GOT3 (cell line): ENCODE results near the gene SH2D3A.
"Not testable (repeated sequence)": the region's sequence is repeated elsewhere in the genome, so short reads cannot be mapped to it uniquely, and the experiment has no call there.

Experiments
- DNase-seq: peaks from one replicate; lab custom pipeline; 2025; ENCODE audit warnings: mixed read lengths; lab: John Stamatoyannopoulos, UW

The SH2D3A gene

GRCh38 chr19:6790194-6791128, 23.2 kb upstream of the SH2D3A start:
- DNase-seq = no peak

DNA sequence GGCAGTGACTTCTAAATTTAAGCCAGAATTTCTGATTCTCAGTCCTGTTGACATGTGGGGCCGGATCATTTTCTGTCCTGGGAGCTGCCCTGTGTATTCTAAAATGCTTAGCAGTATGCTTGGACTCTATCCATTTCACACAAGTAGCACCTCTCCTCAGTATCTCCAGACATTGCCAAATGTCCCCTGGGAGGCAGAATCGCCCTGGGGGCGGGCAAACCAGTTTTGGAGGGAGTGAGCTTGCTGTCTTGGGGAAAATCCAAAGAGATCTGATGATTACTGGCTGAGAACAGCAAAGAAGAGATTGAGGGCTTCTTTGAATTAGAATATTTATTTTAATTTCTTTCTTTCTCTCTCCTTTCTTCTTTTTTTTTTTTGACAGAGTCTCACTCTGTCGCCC, 21.7 kb upstream of the SH2D3A start:
- no peak for DNase-seq

- no peak for DNase-seq
Measured at GRCh38 chr19:6787393-6787792, 20.2 kb upstream of the SH2D3A start.

DNA sequence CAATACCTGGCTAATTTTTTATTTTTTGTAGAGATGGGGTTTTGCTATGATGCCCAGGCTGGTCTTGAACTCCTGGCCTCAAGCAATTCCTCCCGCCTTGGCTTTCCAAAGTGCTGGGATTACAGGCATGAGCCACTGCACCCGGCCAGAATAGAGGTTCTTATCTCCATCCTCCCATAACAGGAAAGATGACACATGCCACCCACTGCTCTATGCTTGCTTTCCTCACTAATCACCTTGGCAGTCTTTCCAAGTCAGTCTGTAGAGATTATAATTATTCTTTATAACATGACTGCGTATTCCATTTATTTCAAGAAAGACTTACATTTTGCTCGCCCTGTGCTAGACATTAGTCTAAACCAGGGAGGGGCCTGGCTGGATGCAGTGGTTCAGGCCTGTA, 12.0 kb upstream of the SH2D3A start:
- no peak for DNase-seq

DNA sequence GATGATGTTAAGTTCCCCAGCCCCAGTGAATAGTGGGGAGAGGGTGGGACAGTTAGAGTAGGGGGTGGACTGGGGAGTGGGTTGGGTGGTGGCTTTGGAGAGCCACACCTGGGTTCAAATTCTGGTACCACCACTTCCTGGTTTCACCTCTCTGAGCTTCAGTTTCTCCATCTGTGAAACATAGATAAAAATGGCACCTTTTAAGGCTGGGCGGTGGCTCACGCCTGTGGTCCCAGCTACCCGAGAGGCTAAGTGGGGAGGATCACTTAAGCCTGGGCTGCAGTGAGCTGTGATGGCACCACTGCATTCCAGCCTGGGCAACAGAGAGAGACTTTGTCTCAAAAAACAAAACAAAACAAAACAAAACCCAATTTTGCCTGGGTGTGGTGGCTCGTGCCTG, 11.2 kb upstream of the SH2D3A start:
- no peak for DNase-seq

DNA sequence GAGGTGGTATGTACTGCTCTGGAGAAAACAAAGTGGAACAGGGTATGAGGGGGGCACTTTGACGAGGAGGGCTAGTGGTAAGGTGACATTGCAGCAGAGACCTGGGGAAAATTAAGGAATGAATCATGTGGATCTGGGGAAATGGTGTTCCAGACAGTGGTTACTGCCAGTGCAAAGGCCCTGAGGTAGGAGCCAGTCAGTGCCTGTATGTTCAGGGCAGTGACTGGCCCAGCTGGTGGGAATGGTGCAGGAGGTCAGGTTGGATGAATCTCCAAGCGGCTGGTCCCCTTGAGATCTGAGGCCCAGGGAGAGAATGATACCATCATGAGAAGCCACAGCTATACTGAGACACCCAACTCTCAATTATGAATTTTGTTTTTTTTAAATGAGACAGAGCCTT, 10.2 kb upstream of the SH2D3A start:
- no peak for DNase-seq

- no peak for DNase-seq
Measured at GRCh38 chr19:6776999-6777398, 9.8 kb upstream of the SH2D3A start.

- DNase-seq = not testable (repeated sequence)
Measured at GRCh38 chr19:6776045-6776444, 8.8 kb upstream of the SH2D3A start.

DNA sequence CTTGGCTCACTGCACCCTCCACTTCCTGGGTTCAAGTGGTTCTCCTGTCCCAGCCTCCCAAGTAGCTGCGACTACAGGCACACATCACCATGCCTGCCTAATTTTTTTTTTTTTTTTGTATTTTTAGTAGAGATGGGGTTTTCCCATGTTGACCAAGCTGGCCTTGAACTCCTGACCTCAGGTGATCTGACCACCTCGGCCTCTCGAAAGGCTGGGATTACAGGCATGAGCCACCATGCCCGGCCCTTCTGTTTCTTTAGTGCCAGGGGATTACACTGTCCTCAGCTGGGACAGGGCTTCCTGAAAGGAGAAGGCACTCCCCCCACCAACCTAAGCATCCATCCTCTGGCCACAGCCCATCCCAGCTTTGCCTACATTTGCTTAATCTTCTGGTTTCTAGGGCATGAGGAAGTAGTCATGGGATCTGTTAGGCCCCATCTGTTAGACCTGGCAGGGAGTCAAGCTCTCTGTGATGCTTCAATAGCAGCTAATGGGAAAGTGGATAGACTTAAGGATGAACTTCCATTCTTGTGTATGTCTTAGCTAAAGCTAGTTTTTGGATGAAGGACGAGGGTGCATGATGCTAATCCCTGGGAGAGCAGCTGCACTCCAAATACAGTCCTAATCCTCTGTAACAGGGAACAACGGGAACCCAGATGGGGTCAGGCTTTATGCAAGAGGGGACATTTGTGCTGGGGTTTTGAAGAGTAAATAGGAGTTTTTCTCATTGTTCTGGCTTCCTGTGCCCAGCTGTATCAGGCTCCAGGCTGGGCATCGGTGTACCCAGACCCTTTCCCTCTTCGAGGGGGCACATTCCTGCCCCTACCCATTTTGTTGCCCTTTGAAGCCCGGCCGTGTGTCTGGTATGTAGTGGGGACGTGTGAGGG, 7.8 kb upstream of the SH2D3A start:
- no peak for DNase-seq

- no peak for DNase-seq
Measured at GRCh38 chr19:6773323-6773931, 6.2 kb upstream of the SH2D3A start.

DNA sequence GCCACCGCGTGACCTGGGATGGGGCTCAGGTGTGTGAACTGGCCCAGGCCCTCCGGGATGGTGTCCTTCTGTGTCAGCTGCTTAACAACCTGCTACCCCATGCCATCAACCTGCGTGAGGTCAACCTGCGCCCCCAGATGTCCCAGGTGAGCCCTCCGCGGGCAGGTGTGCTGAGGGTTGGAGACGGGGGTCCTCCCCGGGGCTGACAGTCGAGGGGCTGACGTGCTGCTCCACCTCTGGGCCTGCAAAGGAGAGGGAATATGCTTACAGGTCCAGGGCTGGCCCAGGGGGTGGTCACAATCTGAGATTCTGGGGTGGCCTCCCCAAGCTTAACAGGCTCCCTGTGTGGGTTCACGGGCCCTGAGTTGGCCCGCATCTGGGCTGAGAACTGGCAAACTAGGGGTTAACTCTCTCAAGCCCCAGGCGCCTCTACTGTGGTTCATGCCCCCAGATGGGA, 5.7 kb upstream of the SH2D3A start:
- DNase-seq = no peak

DNA sequence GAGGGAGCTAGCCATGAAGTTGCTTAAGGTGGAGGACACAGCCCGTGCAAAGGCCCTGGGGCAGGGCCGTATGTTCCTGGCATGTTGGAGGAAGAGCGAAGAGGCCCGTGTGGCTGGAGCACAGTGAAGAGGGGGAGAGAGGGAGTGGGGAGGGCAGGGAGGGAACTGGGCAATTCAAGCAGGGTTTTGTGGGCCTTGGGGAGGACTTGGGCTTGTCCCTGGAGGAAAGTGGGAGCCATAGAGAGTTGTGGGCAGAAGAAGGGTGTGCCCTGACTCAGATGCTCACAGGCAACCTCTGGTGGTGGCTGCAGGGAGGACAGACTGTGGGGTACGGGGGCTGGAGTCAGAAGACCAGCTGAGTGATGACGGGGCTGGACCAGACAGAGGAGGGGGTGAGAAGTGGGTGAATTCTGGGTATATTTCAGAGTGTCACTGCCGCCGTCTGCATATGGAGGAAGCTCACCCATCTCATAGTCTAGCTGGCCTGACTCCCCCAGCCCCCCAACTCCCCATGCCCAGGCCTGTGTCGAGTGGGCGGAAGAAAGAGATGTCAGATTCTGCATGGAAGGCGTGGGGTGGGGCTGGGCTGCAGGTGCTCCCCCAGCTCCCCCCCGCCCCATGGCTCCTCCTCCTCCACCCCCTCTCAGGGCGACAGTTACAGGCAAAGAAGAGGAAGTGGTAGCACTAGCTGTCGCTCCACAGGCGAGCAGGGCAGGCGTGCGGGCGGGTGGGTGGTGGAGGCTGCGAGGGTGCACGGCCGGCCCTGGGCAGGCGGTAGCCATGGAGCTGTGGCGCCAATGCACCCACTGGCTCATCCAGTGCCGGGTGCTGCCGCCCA, 5.0 kb upstream of the SH2D3A start, which contains the start of gene VAV1:
TSS of gene VAV1 (plus strand) at position 681 of the 838 bp plus-strand sequence. CDS start at position 781, 100 bp downstream.
- no peak for DNase-seq

DNA sequence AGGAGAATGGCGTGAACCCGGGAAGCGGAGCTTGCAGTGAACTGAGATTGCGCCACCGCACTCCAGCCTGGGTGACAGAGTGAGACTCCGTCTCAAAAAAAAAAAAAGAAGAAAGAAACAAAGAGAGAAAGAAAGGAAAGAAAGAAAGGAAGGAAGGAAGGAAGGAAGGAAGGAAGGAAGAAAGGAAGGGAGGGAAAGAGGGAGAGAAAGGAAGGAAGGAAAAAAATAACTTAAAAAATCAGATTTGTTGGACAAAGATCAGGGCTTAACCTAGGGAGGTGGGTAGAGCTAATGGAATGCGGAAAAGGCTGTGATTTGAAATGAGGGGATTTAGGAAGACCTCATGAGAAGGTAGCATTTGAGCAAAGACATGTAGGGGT, 4.4 kb upstream of the SH2D3A start:
- DNase-seq = not testable (repeated sequence)

- DNase-seq = no peak
Measured at GRCh38 chr19:6769006-6769619, 1.9 kb upstream of the SH2D3A start.

DNA sequence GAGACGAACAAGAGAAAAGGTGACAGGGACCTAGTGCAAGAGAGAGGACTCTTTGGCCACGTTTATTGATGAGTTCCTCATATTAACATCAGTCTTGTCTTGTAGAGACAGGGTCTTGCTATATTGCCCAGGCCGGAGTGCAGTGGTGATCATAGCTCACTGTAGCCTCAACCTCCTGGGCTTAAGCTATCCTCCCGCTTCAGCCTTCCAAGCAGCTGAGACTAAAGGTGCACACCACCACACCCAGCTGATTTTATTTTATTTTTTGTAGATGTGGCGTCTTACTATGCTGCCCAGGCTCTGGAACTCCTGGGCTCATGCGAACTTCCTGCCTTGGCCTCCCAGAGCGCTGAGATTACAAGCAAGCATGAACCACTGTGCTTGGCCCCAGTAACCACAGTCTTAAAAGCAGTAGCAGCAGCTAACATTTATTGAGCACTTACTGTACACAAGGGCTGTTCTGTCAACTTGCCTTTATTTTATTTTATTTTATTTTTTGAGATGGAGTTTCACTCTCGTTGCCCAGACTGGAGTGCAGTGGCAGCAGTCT, 1.1 kb upstream of the SH2D3A start:
- no peak for DNase-seq

- no peak for DNase-seq
Measured at GRCh38 chr19:6767081-6767356, 216 bp downstream of the SH2D3A start.

DNA sequence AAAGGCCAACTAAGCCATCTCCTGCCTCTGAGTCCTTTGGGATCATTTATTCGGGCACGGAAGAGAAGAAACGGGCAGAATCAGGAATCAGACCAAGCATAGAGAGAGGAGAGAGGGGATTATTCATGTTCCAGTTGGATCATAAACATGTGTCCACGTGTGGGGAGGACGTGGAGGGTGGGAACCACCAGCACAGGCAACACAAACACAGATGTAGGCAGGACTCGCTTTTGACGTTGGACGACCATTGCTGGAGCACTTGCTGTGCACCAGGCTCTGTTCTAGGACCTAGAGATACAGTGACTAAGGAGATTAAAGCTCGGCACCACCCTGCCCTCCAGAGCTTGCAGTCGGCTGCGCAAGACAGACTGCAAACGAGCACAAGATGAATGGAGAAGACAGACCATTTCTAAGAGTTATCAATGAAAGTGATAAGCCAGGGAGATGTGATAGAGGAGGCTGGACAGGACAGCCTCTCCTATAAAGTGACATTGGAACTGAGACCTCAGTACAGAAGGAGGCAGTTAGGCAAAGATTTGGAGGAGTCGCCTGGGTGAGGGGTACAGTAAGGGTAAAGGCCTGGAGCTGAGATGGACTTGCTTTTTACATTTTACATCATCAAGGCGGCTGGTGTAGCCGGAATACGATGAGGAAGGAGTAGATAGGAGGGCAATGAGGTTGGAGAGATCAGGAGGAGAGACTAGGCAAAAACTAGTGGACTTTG, 716 bp downstream of the SH2D3A start:
- DNase-seq = no peak

- no peak for DNase-seq
Measured at GRCh38 chr19:6765738-6766356, 1.4 kb downstream of the SH2D3A start.

GRCh38 chr19:6762253-6762797, 4.9 kb downstream of the SH2D3A start:
- not testable (repeated sequence) for DNase-seq
